A673 (cell line): ENCODE results near the gene ANKEF1. TPM values are rescaled to one million over a fixed set of nuclear protein-coding genes. Genes with fewer than 3 reads are reported as not detected.

ENCODE experiments used
- BruUV-seq: library from RNA; stranded (reverse); fragments of 400-500 nt; replicated peaks from 2 replicates; lab custom pipeline; 2021; lab: Mats Ljungman, UMichigan
- CTCF ChIA-PET: fragments of 300-600 bp; sonication (Branson Sonifier 250); formaldehyde crosslinking; loops from one replicate; lab custom pipeline; 2022; ENCODE audit warnings: antibody characterized with exemption; lab: Charles Lee
- POLR2A ChIA-PET: fragments of 300-600 bp; sonication (Branson Sonifier 250); formaldehyde crosslinking; loops from one replicate; lab custom pipeline; 2022; ENCODE audit warnings: antibody characterized with exemption; ENCODE audit not compliant: low non-redundant PET; lab: Charles Lee
- DNase-seq: peaks from one replicate; pipeline ENCODE4 v3.0.0-alpha.2; 2015; ENCODE audit warnings: low spot score
- H3K27ac ChIP-seq: fragments of 200-600 bp; sonication (generic); 2 replicates; pipeline ENCODE4 v1.5.1; 2016; ENCODE audit warnings: mixed run types, low read depth, mild to moderate bottlenecking, mixed read lengths, antibody characterized with exemption, low read length; ENCODE audit not compliant: poor library complexity, severe bottlenecking
- H3K27me3 ChIP-seq: fragments of 200-600 bp; sonication (generic); replicated peaks from 2 replicates; pipeline ENCODE4 v1.6.1; 2017; ENCODE audit warnings: mixed run types, low read depth, mild to moderate bottlenecking, mixed read lengths, antibody characterized with exemption, low read length; ENCODE audit not compliant: insufficient read depth, poor library complexity
- H3K36me3 ChIP-seq: fragments of 200-600 bp; sonication (generic); 2 replicates; pipeline ENCODE4 v1.6.1; 2016; ENCODE audit warnings: mixed run types, mild to moderate bottlenecking, mixed read lengths, antibody characterized with exemption, low read length; ENCODE audit not compliant: insufficient read depth, poor library complexity, severe bottlenecking
- H3K4me1 ChIP-seq: fragments of 200-600 bp; sonication (generic); 2 replicates; pipeline ENCODE4 v1.6.1; 2017; ENCODE audit warnings: mixed run types, mild to moderate bottlenecking, mixed read lengths, antibody characterized with exemption, low read length; ENCODE audit not compliant: insufficient read depth, poor library complexity, severe bottlenecking
- H3K4me3 ChIP-seq: fragments of 200-600 bp; sonication (generic); 2 replicates; pipeline ENCODE4 v1.5.1; 2016; ENCODE audit warnings: low read depth, mixed run types, mild to moderate bottlenecking, mixed read lengths, low read length; ENCODE audit not compliant: poor library complexity, severe bottlenecking
- H3K9me3 ChIP-seq: fragments of 200-600 bp; sonication (generic); 2 replicates; pipeline ENCODE4 v1.6.1; 2016; ENCODE audit warnings: mixed run types, low read depth, mild to moderate bottlenecking, mixed read lengths, antibody characterized with exemption, low read length; ENCODE audit not compliant: poor library complexity, severe bottlenecking
- EZH2 ChIP-seq: fragments of 200-600 bp; sonication (generic); IDR thresholded peaks from 2 replicates; pipeline ENCODE4 v1.6.1; 2017; ENCODE audit warnings: borderline replicate concordance, low read depth, mild to moderate bottlenecking, mixed read lengths, antibody characterized with exemption, low read length; ENCODE audit not compliant: poor library complexity, severe bottlenecking
- intact Hi-C: fragments of 100-400 bp; cut with micrococcal nuclease; formaldehyde crosslinking; loops from one replicate; pipeline ENCODE4 v1.10.0; 2022; ENCODE audit not compliant: unreplicated experiment
- total RNA-seq: library from RNA; stranded (reverse); gene quantifications from 2 replicates; pipeline ENCODE4 v1.2.3, GENCODE V29; 2021
- TF ChIP-seq, protein P1 (sequence below): fragments of 300-800, 200-600 bp; sonication (generic); conservative IDR thresholded peaks from 2 replicates; pipeline ENCODE4 v1.5.1; 2017; ENCODE audit warnings: low read depth, mild to moderate bottlenecking, antibody characterized with exemption, low read length, moderate library complexity, mixed read lengths

The ANKEF1 gene
- total RNA-seq, 1 experiment from 2014 or later, result 1.3 TPM

DNA sequence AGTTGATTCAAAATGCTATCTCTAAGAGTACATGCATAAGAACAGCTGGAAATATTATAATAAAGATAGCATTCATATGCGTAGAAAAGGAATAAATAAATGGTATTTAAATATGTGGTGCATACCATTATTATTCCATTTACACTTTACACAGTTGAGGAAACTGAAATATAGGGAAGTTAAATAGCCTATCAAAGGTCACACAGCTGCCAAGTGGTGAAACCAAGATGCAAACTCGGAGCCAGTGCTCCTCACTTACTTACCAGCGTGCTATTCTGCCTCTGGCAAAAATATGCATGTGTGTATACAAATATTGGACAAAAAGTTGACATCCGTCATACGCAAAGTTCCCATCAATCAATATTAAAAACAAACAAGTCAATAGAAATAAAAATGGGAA lies 22.3 kb upstream of the ANKEF1 start:
- Histone ChIP-seq H3K36me3 (no peaks in the 10 kb centered on the region), H3K27me3 (no peaks in the 10 kb centered on the region), H3K4me1 (no peaks in the 10 kb centered on the region), H3K27ac (no peak overlapping the region), H3K9me3 (no peaks in the 10 kb centered on the region), H3K4me3 (no peak overlapping the region)
- no peak for DNase-seq
- TF ChIP-seq EZH2, result no peak
- TF ChIP-seq, protein P1, sequence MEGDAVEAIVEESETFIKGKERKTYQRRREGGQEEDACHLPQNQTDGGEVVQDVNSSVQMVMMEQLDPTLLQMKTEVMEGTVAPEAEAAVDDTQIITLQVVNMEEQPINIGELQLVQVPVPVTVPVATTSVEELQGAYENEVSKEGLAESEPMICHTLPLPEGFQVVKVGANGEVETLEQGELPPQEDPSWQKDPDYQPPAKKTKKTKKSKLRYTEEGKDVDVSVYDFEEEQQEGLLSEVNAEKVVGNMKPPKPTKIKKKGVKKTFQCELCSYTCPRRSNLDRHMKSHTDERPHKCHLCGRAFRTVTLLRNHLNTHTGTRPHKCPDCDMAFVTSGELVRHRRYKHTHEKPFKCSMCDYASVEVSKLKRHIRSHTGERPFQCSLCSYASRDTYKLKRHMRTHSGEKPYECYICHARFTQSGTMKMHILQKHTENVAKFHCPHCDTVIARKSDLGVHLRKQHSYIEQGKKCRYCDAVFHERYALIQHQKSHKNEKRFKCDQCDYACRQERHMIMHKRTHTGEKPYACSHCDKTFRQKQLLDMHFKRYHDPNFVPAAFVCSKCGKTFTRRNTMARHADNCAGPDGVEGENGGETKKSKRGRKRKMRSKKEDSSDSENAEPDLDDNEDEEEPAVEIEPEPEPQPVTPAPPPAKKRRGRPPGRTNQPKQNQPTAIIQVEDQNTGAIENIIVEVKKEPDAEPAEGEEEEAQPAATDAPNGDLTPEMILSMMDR, result no peak
- CTCF ChIA-PET, result no interaction called here
- POLR2A ChIA-PET, result no interaction called here
- BruUV-seq, result no TSS peak
- intact Hi-C loops, result no loop called here

DNA sequence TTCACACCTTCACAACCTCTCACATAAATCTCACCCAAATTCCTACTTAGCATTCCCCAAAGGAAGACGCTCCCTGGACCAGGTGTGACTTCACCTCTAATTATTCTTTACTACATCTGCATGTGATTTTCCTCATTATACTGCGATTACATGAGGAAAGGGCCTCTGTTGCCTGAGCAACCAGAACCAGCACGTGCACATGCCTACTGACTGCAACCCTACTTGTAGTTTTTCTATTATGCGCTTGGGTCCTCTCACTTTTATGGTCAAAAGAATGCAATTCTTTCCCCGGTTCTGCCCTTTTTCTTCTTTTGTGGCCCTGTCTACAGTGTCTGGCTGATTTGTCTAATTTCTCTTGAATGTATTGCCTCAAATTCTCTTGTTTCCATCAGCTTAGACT lies 20.4 kb upstream of the ANKEF1 start:
- H3K9me3 ChIP-seq, result no peaks in the 10 kb centered on the region
- DNase-seq, result no peak
- BruUV-seq, result no TSS peak
- ChIA-PET POLR2A (no interaction called here), CTCF (no interaction called here)
- TF ChIP-seq, protein P1, result no peak
- TF ChIP-seq EZH2, result no peak
- no peaks in the 10 kb centered on the region for H3K36me3 ChIP-seq
- no peaks in the 10 kb centered on the region for H3K4me1 ChIP-seq
- no peaks in the 10 kb centered on the region for H3K27me3 ChIP-seq
- intact Hi-C loops, result no loop called here
- no peak overlapping the region for H3K4me3 ChIP-seq
- no peak overlapping the region for H3K27ac ChIP-seq

DNA sequence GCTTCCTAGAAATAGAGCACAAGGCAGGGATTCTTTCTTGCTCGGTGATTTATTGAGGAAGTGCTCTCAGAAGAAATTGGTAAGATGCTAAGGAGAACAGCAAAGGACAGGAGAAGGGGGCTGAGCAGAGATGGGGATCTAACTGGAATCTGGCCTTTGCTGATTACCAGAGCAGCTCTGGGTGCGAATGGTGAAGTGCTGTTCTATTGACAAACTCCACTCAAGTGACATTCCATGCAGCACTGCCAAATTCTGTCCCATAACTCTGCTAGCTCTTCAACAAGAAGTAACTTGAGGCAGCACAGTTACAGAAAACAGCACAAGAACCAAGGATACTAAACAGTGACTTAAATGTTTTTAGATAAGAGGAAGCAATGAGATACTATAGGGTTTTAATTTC lies 13.8 kb upstream of the ANKEF1 start:
- ChIA-PET CTCF (no interaction called here), POLR2A (no interaction called here)
- no peak for DNase-seq
- Histone ChIP-seq H3K27me3 (no peaks in the 10 kb centered on the region), H3K9me3 (no peaks in the 10 kb centered on the region), H3K4me1 (no peaks in the 10 kb centered on the region), H3K27ac (no peak overlapping the region), H3K4me3 (no peak overlapping the region), H3K36me3 (no peaks in the 10 kb centered on the region)
- no TSS peak for BruUV-seq
- intact Hi-C loops, result no loop called here
- TF ChIP-seq EZH2, result no peak
- TF ChIP-seq, protein P1, result no peak
